Nephron progenitor cell (in vitro differentiated cells): Measurements from ENCODE around the gene FGF16.

ENCODE experiments used
- DNase-seq: peaks from one replicate; pipeline ENCODE4 v3.0.0; 2021
- H3K27ac Mint-ChIP-seq: 2 replicates; pipeline ENCODE4 v1.8.0; 2021; ENCODE audit warnings: mild to moderate bottlenecking, moderate library complexity, mixed read lengths
- H3K27me3 Mint-ChIP-seq: 2 replicates; pipeline ENCODE4 v1.8.0; 2021; ENCODE audit warnings: mild to moderate bottlenecking, low read depth, mixed read lengths; ENCODE audit not compliant: poor library complexity
- H3K36me3 Mint-ChIP-seq: 2 replicates; pipeline ENCODE4 v1.8.0; 2021; ENCODE audit warnings: low read depth, mixed read lengths
- H3K4me1 Mint-ChIP-seq: 2 replicates; pipeline ENCODE4 v1.8.0; 2021; ENCODE audit warnings: mixed read lengths
- H3K4me3 Mint-ChIP-seq: 2 replicates; pipeline ENCODE4 v1.8.0; 2021; ENCODE audit warnings: mild to moderate bottlenecking, moderate library complexity, mixed read lengths
- H3K9me3 Mint-ChIP-seq: 2 replicates; pipeline ENCODE4 v1.8.0; 2021; ENCODE audit warnings: mild to moderate bottlenecking, moderate library complexity, mixed read lengths
- TF ChIP-seq, protein P1 (sequence below): fragments of 200-600 bp; sonication (generic); IDR thresholded peaks from 2 replicates; pipeline ENCODE4 v1.5.0; 2021; ENCODE audit warnings: antibody characterized with exemption

FGF16 gene

DNA sequence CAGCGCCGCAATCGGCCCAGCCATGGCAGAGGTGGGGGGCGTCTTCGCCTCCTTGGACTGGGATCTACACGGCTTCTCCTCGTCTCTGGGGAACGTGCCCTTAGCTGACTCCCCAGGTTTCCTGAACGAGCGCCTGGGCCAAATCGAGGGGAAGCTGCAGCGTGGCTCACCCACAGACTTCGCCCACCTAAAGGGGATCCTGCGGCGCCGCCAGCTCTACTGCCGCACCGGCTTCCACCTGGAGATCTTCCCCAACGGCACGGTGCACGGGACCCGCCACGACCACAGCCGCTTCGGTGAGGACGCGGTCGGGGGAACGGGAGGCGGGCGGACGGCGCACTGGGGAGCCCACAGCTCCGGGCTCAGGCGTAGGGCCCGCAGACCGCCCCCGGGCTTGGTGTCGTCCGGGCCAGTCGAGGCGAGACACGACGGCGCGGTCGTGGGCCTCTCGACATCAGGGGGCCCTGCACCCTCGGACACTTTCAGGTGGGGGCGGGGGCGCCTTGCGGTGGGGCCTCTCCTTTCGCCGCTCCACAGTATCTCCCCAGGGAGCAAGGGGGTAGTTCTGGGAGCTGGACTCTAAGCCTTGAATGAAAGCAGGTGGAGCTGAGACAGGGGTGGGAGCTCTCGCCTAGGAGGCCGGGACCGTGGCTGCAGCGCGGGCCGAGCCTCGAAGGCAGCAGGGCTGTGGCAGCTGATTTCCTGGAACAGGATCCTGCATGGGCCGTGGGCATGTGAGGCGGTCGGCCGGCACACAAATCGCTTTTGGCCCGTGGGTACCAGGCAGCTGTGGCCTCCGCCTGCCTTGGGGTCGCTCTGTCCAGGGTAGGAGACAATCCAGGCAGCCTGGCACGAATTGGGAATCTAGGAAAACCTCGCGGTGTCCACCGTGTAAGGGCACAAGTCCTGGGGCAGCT lies 722 bp downstream of the FGF16 start:
- Mint-ChIP-seq H3K36me3 (no peaks in the 10 kb centered on the region), H3K9me3 (peaks cover 50% of the 10 kb centered on the region), H3K4me1 (peaks cover 9% of the 10 kb centered on the region), H3K27me3 (peaks cover 65% of the 10 kb centered on the region), H3K4me3 (no peak overlapping the region), H3K27ac (no peak overlapping the region)
- TF ChIP-seq, protein P1, sequence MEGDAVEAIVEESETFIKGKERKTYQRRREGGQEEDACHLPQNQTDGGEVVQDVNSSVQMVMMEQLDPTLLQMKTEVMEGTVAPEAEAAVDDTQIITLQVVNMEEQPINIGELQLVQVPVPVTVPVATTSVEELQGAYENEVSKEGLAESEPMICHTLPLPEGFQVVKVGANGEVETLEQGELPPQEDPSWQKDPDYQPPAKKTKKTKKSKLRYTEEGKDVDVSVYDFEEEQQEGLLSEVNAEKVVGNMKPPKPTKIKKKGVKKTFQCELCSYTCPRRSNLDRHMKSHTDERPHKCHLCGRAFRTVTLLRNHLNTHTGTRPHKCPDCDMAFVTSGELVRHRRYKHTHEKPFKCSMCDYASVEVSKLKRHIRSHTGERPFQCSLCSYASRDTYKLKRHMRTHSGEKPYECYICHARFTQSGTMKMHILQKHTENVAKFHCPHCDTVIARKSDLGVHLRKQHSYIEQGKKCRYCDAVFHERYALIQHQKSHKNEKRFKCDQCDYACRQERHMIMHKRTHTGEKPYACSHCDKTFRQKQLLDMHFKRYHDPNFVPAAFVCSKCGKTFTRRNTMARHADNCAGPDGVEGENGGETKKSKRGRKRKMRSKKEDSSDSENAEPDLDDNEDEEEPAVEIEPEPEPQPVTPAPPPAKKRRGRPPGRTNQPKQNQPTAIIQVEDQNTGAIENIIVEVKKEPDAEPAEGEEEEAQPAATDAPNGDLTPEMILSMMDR, result no peak
- peak; percentile 27 for DNase-seq

DNA sequence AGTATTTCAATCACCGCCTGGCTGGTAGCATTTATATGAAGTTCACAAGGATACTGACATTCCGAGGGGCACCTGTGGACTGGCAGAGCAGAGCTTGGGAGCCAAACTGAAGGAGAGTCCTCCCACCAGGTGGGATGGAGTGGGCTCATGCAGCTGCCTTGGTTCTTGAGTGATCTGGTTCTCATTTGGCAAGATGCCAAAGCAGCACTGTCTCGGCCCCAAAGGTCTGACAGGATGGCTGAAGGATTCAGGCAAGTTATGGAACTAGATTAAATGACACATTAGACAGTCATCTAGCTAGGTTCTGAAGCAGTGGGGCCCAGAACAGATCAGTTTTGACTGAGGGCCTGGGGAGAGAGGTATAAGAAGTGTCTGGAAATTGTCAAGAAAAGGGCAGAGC lies 3.2 kb downstream of the FGF16 start:
- no peak for DNase-seq
- no peaks in the 10 kb centered on the region for H3K36me3 Mint-ChIP-seq
- H3K4me1 Mint-ChIP-seq, result peaks cover 9% of the 10 kb centered on the region
- TF ChIP-seq, protein P1, result no peak
- H3K4me3 Mint-ChIP-seq, result no peak overlapping the region
- peaks cover 50% of the 10 kb centered on the region for H3K27me3 Mint-ChIP-seq
- no peak overlapping the region for H3K27ac Mint-ChIP-seq
- peaks cover 45% of the 10 kb centered on the region for H3K9me3 Mint-ChIP-seq

DNA sequence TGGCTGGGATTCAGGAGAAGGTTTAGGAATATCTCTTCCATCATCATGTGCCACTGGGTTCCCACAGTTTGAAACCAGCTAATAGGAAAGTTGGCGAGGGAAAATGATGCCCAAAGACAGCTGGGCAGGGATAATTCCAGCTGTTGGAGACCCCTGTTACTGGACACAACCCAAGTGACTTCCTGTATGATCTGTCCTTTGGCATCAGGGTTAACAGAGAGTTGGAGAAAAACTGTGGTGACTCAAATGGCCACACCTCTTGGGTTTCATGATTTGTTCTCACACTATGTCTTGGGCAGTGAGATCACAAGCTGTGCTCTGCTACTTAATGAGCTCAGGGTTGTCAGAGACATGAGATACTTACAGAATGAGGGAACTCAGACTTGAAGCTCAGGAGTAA lies 3.8 kb downstream of the FGF16 start:
- no peak for DNase-seq
- H3K36me3 Mint-ChIP-seq, result no peaks in the 10 kb centered on the region

DNA sequence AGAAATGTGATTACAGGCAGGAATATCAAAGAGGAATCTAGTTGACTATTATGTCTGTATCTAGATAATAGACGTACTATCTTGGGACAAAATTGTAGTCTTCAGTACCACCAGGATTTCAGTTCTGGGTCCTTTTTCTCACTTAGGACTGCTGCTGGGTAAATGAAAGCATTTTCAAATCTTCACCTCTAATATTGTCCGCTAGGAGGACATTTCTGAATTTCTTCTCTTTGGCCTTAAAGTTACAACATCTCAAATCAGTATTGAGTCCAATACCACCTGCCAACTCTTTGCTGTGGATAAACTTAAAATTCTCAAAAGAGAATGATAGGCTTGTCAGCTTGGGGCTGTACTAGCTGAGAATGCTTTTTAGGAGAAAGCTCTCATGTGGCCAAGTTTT lies 6.0 kb downstream of the FGF16 start:
- no peak for DNase-seq
- Mint-ChIP-seq H3K36me3 (no peaks in the 10 kb centered on the region), H3K9me3 (peaks cover 39% of the 10 kb centered on the region), H3K4me3 (no peak overlapping the region), H3K27ac (no peak overlapping the region), H3K27me3 (peaks cover 23% of the 10 kb centered on the region), H3K4me1 (no peaks in the 10 kb centered on the region)
- TF ChIP-seq, protein P1, result no peak

More for the DNA sequence above, 3.8 kb downstream of the FGF16 start:
- Mint-ChIP-seq H3K27me3 (peaks cover 44% of the 10 kb centered on the region), H3K27ac (no peak overlapping the region), H3K4me1 (peaks cover 9% of the 10 kb centered on the region), H3K4me3 (no peak overlapping the region), H3K9me3 (peaks cover 45% of the 10 kb centered on the region)
- TF ChIP-seq, protein P1, result no peak

DNA sequence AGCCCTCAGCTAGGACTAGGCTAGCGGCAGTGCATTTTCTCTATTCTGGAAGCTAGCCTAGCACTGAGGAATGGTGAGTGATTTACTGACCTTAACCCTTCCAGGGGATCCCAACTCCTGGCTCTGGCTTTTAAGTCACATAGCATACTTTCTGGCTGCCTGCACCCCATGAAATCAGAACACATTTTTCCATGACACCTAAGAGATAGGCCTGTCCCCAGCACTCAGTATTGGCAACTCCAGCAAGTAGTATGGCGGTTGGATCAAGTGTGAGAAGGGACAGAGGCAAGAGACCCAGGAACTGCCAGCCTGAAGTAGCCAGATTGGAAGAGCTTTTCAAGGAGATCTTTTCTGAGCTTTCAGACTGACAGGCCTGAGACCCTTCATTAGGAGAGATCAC lies 8.2 kb downstream of the FGF16 start:
- Mint-ChIP-seq H3K4me1 (no peaks in the 10 kb centered on the region), H3K27me3 (peaks cover 5% of the 10 kb centered on the region), H3K4me3 (no peak overlapping the region), H3K9me3 (peaks cover 29% of the 10 kb centered on the region), H3K36me3 (no peaks in the 10 kb centered on the region), H3K27ac (no peak overlapping the region)
- DNase-seq, result no peak
- TF ChIP-seq, protein P1, result no peak

DNA sequence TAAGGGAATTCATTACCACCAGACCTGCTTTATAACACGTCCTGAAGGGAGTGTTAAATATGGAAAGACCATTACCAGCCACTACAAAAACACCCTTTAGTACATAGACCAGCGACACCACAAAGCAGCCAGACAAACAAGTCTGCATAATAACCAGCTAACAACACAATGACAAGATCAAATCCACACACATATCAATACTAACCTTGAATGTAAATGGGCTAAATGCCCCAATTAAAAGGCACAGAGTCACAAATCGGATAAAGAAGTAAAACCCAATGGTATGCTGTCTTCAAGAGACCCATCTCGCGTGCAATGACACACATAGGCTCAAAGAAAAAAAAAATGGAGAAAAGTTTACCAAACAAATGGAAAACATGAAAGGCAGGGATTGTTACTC lies 36.9 kb downstream of the FGF16 start:
- H3K27ac Mint-ChIP-seq, result no peak overlapping the region
- peaks cover 67% of the 10 kb centered on the region for H3K9me3 Mint-ChIP-seq
- no peaks in the 10 kb centered on the region for H3K36me3 Mint-ChIP-seq
- no peak overlapping the region for H3K4me3 Mint-ChIP-seq
- TF ChIP-seq, protein P1, result no peak
- H3K27me3 Mint-ChIP-seq, result peaks cover 3% of the 10 kb centered on the region
- H3K4me1 Mint-ChIP-seq, result no peaks in the 10 kb centered on the region
- no peak for DNase-seq
